ENCODE measurements around the gene HAUS5.

GRCh38 chr19:35655600-35655999 lies 43.1 kb downstream of the HAUS5 start:
- no peak for TF ChIP-seq CTCF (IDR thresholded peaks at IDR 0.05; ENCODE audit: poor library complexity, severe bottlenecking)
- TF ChIP-seq POLR2AphosphoS5 (IDR thresholded peaks at IDR 0.05), result no peak
- TF ChIP-seq EP300 (conservative IDR thresholded peaks at IDR 0.05; ENCODE audit: poor library complexity, severe bottlenecking), result no peak
- no peak for TF ChIP-seq RAD21 (conservative IDR thresholded peaks at IDR 0.05)
- TF ChIP-seq REST (IDR thresholded peaks at IDR 0.05; ENCODE audit: borderline replicate concordance), result no peak
- no peak for TF ChIP-seq EZH2 (IDR thresholded peaks at IDR 0.05; ENCODE audit: borderline replicate concordance, insufficient read depth, low read length, poor library complexity, severe bottlenecking)
- TF ChIP-seq MXI1 (conservative IDR thresholded peaks at IDR 0.05; ENCODE audit: poor library complexity, severe bottlenecking), result no peak
- TF ChIP-seq TAF1 (IDR thresholded peaks at IDR 0.05; ENCODE audit: low read depth), result no peak
- TF ChIP-seq SMC3 (conservative IDR thresholded peaks at IDR 0.05; ENCODE audit: poor library complexity), result no peak
